Sigmoid colon (tissue), 7 donors: ENCODE results near the gene LLPH. TPM values are rescaled to one million over a fixed set of nuclear protein-coding genes. Genes with fewer than 3 reads are reported as not detected.

Experiments used
- DNase-seq: peaks from one replicate; pipeline ENCODE4 v3.0.0-alpha.2; 2019
- H3K27ac ChIP-seq, 4 donors: fragments of 200-600 bp; sonication (generic); one replicate each; pipeline ENCODE4 v1.5.1; 2016 to 2019; ENCODE audit warnings: mild to moderate bottlenecking in 1 of 4
- H3K27me3 ChIP-seq, 3 donors: fragments of 200-600 bp; sonication (generic); one replicate each; pipeline ENCODE4 v1.5.1; 2019; ENCODE audit warnings: mild to moderate bottlenecking in 1 of 3
- H3K36me3 ChIP-seq, 4 donors: fragments of 200-600 bp; sonication (generic); one replicate each; pipeline ENCODE4 v1.5.1; 2016 to 2019
- H3K4me1 ChIP-seq, 4 donors: fragments of 200-600 bp; sonication (generic); one replicate each; pipeline ENCODE4 v1.5.1; 2017 to 2019
- H3K4me3 ChIP-seq, 4 donors: fragments of 200-600 bp; sonication (generic); one replicate each; pipeline ENCODE4 v1.5.1; 2017 to 2019; ENCODE audit warnings: mild to moderate bottlenecking in 2 of 4, moderate library complexity in 1 of 4
- H3K9me3 ChIP-seq, 4 donors: fragments of 200-600 bp in 3 of 4; sonication (generic) in 3 of 4; one replicate each; pipeline versions ENCODE4 v1.5.1 to v1.6.1; 2013 to 2019
- EP300 ChIP-seq, 4 donors: sonication (generic); formaldehyde crosslinking; IDR thresholded peaks; one replicate each; pipeline ENCODE4 v1.6.1; 2017; ENCODE audit warnings: antibody characterized with exemption in 4 of 4
- POLR2A ChIP-seq, 2 donors: fragments of 450-650 bp; IDR thresholded peaks; one replicate each; pipeline ENCODE4 v1.6.1; 2016; ENCODE audit warnings: antibody characterized with exemption in 2 of 2, mild to moderate bottlenecking in 2 of 2, moderate library complexity in 2 of 2
- POLR2AphosphoS5 ChIP-seq, 4 donors: sonication (generic); formaldehyde crosslinking; IDR thresholded peaks; one replicate each; pipeline ENCODE4 v1.6.1; 2017; ENCODE audit warnings: antibody characterized with exemption in 4 of 4
- WGBS, 2 donors: extraction: QIAGEN DNeasy Blood & Tissue Kit; methylation state at CpG; one replicate each; pipeline ENCODE4 v1.1.7; 2013; 5-methylcytosine and 5-hydroxymethylcytosine counted together
- intact Hi-C: fragments of 100-400 bp; cut with DNase I; formaldehyde crosslinking; loops from one replicate; pipeline ENCODE4 v1.15.1; 2023
- polyA plus RNA-seq, 3 donors: library from polyadenylated mRNA; stranded (reverse); fragments of 200-250 nt; gene quantifications; one replicate each; pipeline ENCODE4 v1.2.3, GENCODE V29; 2013
- total RNA-seq, 4 donors: library from RNA; depleted of rRNA; stranded (reverse); fragments of >200 nt; gene quantifications; one replicate each; pipeline ENCODE4 v1.1.0, GENCODE V29; 2016
- TF ChIP-seq, protein P1 (sequence below), 4 experiments: fragments of 450-650 bp in 3 of 4; fragments of 200-600 bp in 1 of 4; IDR thresholded peaks; one replicate each; pipeline ENCODE4 v1.5.1; 2016 to 2019; ENCODE audit warnings: antibody characterized with exemption in 4 of 4, mild to moderate bottlenecking in 3 of 4, moderate library complexity in 2 of 4
- donor health status: healthy with polysubstance abuse.
- donor health status: Bipolar disorder and iron deficiency.
- donor health status: healthy.

The LLPH gene
- total and polyA plus RNA-seq, 7 donors = 5.0 to 30.6 (median 10.3) TPM

DNA sequence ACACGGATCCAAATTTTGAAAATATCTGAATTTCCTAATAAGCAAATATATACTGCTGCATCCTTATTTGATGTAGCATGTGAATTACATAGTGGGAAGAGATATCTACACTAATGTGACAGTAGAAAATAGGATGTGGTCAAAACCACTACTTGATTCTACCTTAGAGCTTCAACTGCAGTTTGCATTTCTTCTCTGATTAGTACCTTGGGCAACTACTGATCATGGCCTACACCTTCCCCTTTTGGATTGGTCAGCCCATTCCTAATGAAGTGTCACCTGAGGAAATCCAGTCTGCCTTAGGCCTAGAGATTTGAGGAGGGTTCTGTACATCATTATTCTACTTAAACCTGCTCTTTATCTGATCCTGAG is 10.7 kb downstream of the LLPH start:
- Histone ChIP-seq H3K9me3 (no peaks in the 10 kb centered on the region), H3K27me3 (no peaks in the 10 kb centered on the region), H3K4me1 (no peaks in the 10 kb centered on the region), H3K36me3 (peaks cover 10 to 39% (median 13%) of the 10 kb centered on the region in 4 donors), H3K4me3 (no peak overlapping the region), H3K27ac (no peak overlapping the region)
- 94 to 98% methylated on average over 1 of the region's 1 CpG for WGBS, 2 donors
- no peak for TF ChIP-seq POLR2A (IDR thresholded peaks at IDR 0.05)
- TF ChIP-seq, protein P1, sequence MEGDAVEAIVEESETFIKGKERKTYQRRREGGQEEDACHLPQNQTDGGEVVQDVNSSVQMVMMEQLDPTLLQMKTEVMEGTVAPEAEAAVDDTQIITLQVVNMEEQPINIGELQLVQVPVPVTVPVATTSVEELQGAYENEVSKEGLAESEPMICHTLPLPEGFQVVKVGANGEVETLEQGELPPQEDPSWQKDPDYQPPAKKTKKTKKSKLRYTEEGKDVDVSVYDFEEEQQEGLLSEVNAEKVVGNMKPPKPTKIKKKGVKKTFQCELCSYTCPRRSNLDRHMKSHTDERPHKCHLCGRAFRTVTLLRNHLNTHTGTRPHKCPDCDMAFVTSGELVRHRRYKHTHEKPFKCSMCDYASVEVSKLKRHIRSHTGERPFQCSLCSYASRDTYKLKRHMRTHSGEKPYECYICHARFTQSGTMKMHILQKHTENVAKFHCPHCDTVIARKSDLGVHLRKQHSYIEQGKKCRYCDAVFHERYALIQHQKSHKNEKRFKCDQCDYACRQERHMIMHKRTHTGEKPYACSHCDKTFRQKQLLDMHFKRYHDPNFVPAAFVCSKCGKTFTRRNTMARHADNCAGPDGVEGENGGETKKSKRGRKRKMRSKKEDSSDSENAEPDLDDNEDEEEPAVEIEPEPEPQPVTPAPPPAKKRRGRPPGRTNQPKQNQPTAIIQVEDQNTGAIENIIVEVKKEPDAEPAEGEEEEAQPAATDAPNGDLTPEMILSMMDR (IDR thresholded peaks at IDR 0.05) = no peak
- TF ChIP-seq EP300 (IDR thresholded peaks at IDR 0.05) = no peak
- no peak for TF ChIP-seq POLR2AphosphoS5 (IDR thresholded peaks at IDR 0.05)
- DNase-seq = no peak
- intact Hi-C loops = no loop called here

DNA sequence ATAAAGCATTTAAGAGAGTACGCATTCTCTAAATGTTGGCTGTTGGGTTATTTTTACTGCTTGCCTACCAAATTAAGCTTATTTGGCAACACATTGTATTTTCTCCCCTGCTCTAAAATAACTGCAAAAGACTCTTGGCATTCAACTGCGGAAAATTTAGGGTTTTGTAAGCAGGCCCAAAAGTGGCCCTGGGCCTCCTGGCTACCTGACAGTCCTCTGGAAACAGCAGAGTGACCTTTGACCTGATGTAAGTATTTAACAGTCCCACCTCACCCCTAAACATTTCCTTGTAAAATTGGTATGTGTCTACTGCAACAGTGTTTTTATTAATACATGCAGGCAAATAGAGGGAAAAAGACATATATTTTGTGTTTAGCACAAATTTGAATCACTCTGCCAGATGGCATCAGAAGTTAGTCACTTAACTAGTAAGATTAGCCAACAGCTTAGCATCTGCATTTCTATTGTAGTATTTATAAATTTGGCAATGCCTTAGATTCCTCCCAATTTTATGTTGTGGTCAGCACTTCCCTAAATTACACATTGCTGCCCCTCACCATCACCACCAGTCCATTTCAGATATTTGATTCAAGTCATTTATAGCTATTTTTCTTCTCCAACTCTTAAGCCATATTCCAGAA is 11.2 kb downstream of the LLPH start:
- 82 to 87% methylated on average over 2 of the region's 2 CpGs for WGBS, 2 donors
- intact Hi-C loops = no loop called here

DNA sequence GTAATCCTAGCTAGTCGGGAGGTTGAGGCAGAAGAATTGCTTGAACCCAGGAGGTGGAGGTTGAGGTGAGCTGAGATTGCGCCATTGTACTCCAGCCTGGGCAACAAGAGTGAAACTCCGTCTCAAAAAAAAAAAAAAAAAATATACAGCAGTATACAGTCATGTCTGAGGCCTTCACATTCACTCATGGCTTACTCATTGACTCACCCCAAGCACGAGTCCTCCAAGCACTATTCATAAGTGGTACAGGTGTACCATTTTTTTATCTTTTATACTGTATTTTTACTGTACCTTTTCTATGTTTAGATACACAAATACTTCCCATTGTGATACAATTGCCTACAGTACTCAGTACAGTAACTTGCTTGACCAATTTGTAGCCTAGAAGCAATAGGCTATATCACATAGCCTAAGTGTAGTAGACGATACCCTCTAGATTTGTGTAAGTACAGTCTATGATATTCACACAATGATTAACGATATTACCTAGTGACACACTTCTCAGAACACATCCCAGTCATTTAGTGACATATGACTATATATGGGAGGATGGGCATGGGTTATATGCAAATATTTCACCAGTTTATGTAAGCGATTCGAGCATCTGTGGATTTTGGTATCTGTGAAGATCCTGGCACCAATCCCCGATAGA is 12.2 kb downstream of the LLPH start:
- Histone ChIP-seq H3K27ac (no peak overlapping the region), H3K4me1 (no peaks in the 10 kb centered on the region), H3K36me3 (peaks cover 4 to 24% (median 5%) of the 10 kb centered on the region in 4 donors), H3K9me3 (no peaks in the 10 kb centered on the region), H3K27me3 (no peaks in the 10 kb centered on the region), H3K4me3 (no peak overlapping the region)
- intact Hi-C loops = no loop called here
- TF ChIP-seq POLR2AphosphoS5 (IDR thresholded peaks at IDR 0.05) = no peak
- TF ChIP-seq, protein P1 (IDR thresholded peaks at IDR 0.05) = no peak
- no peak for TF ChIP-seq POLR2A (IDR thresholded peaks at IDR 0.05)
- TF ChIP-seq EP300 (IDR thresholded peaks at IDR 0.05) = no peak
- 95 to 96% methylated on average over 9 of the region's 9 CpGs for WGBS, 2 donors
- DNase-seq = no peak

More for the DNA sequence above, 11.2 kb downstream of the LLPH start:
- H3K4me1 ChIP-seq = no peaks in the 10 kb centered on the region
- no peak for DNase-seq
- H3K4me3 ChIP-seq = no peak overlapping the region
- H3K9me3 ChIP-seq = no peaks in the 10 kb centered on the region
- TF ChIP-seq EP300 (IDR thresholded peaks at IDR 0.05) (no peak), POLR2AphosphoS5 (IDR thresholded peaks at IDR 0.05) (no peak), POLR2A (IDR thresholded peaks at IDR 0.05) (no peak)
- TF ChIP-seq, protein P1 (IDR thresholded peaks at IDR 0.05) = no peak
- no peak overlapping the region for H3K27ac ChIP-seq
- H3K36me3 ChIP-seq = peaks cover 10 to 34% (median 11%) of the 10 kb centered on the region in 4 donors
- H3K27me3 ChIP-seq = no peaks in the 10 kb centered on the region

DNA sequence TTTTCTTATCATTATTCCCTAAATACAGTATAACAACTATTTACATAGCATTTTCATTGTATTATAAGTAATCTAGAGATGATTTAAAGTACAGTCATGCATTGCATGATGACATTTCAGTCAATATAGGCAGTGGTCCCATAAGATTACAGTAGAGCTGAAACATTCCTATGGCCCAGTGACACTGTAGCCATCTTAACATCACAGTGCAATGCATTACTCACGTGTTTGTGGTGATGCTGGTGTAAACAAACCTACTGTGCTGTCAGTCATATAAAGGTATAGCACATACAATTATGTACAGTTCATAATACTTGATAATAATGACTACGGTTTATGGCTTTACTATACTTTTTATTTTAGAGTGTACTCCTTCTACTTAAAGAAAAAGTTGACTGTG is 13.3 kb downstream of the LLPH start:
- Histone ChIP-seq H3K27me3 (no peaks in the 10 kb centered on the region), H3K27ac (no peak overlapping the region), H3K36me3 (peaks cover 0 to 13% (median 2%) of the 10 kb centered on the region in 4 donors), H3K4me3 (no peak overlapping the region), H3K9me3 (no peaks in the 10 kb centered on the region), H3K4me1 (no peaks in the 10 kb centered on the region)
- DNase-seq = no peak
- TF ChIP-seq, protein P1 (IDR thresholded peaks at IDR 0.05) = no peak
- no peak for TF ChIP-seq POLR2AphosphoS5 (IDR thresholded peaks at IDR 0.05)
- TF ChIP-seq POLR2A (IDR thresholded peaks at IDR 0.05) = no peak
- TF ChIP-seq EP300 (IDR thresholded peaks at IDR 0.05) = no peak
- WGBS, 2 donors = 78 to 89% methylated on average over 2 of the region's 2 CpGs
- intact Hi-C loops = no loop called here
